Osteoblast (primary cell): Measurements from ENCODE around the gene FBF1. TPM values are rescaled to one million over a fixed set of nuclear protein-coding genes. Genes with fewer than 3 reads are reported as not detected.
"Not testable (repeated sequence)": the region's sequence is repeated elsewhere in the genome, so short reads cannot be mapped to it uniquely, and the experiment has no call there.

Source experiments
- DNase-seq: peaks from one replicate; pipeline ENCODE4 v3.0.0; 2011; ENCODE audit warnings: low spot score, mixed read lengths; ENCODE audit not compliant: insufficient read length; ENCODE audit errors: missing footprints
- H2AFZ ChIP-seq: 2 replicates; pipeline ENCODE4 v1.6.0; 2011; ENCODE audit warnings: mild to moderate bottlenecking, low read length
- H3K27ac ChIP-seq: 2 replicates; pipeline ENCODE4 v1.5.1; 2011; ENCODE audit warnings: mild to moderate bottlenecking, low read depth, low read length, moderate library complexity
- H3K27me3 ChIP-seq: 2 replicates; pipeline ENCODE4 v1.6.0; 2012; ENCODE audit warnings: mild to moderate bottlenecking, control low read depth, inconsistent platforms, low read length, moderate library complexity; ENCODE audit not compliant: insufficient read depth
- H3K36me3 ChIP-seq: 2 replicates; pipeline ENCODE4 v1.5.1; 2011; ENCODE audit warnings: mild to moderate bottlenecking, low read length, control low read depth, moderate library complexity; ENCODE audit not compliant: insufficient read depth
- H3K4me1 ChIP-seq: 2 replicates; pipeline ENCODE4 v1.5.1; 2011; ENCODE audit warnings: mild to moderate bottlenecking, low read length, control low read depth, moderate library complexity; ENCODE audit not compliant: insufficient read depth
- H3K4me2 ChIP-seq: 2 replicates; pipeline ENCODE4 v1.6.0; 2011; ENCODE audit warnings: mild to moderate bottlenecking, low read length; ENCODE audit not compliant: insufficient read depth
- H3K4me3 ChIP-seq: fragments of 200-600 bp; sonication (generic); 3 replicates; pipeline ENCODE4 v1.5.1; 2012; ENCODE audit warnings: mild to moderate bottlenecking, low read length, inconsistent platforms; ENCODE audit not compliant: insufficient read depth
- H3K79me2 ChIP-seq: 2 replicates; pipeline ENCODE4 v1.6.0; 2012; ENCODE audit warnings: mild to moderate bottlenecking, low read length, control low read depth, inconsistent platforms; ENCODE audit not compliant: insufficient read depth
- H3K9me3 ChIP-seq: 2 replicates; pipeline ENCODE4 v1.5.1; 2011; ENCODE audit warnings: low read depth, low read length, control low read depth
- H4K20me1 ChIP-seq: 2 replicates; pipeline ENCODE4 v1.6.0; 2012; ENCODE audit warnings: mild to moderate bottlenecking, low read length, control low read depth; ENCODE audit not compliant: insufficient read depth
- CTCF ChIP-seq: IDR thresholded peaks from 2 replicates; pipeline ENCODE4 v1.5.1; 2011; ENCODE audit warnings: mild to moderate bottlenecking, low read depth, low read length, moderate library complexity; ENCODE audit errors: extremely low read depth
- total RNA-seq: library from RNA; depleted of rRNA; stranded (reverse); fragments of >200 nt; gene quantifications from 2 replicates; pipeline ENCODE4 v1.2.3, GENCODE V29; 2012

The FBF1 gene
- total RNA-seq, 1 donor = 14.1 TPM

- Histone ChIP-seq H3K27ac (peak overlapping the region; percentile 90), H3K4me2 (peak overlapping the region; percentile 94), H3K36me3 (no peaks in the 10 kb centered on the region), H2AFZ (peak overlapping the region; percentile 95), H3K27me3 (no peaks in the 10 kb centered on the region), H3K9me3 (no peaks in the 10 kb centered on the region), H3K79me2 (peaks cover 59% of the 10 kb centered on the region), H3K4me3 (peak overlapping the region; percentile 90), H4K20me1 (no peaks in the 10 kb centered on the region), H3K4me1 (peaks cover 24% of the 10 kb centered on the region)
- DNase-seq = peak; percentile 86
- TF ChIP-seq CTCF = no peak
Measured at GRCh38 chr17:75979705-75980187, 38.9 kb upstream of the FBF1 start.

GRCh38 chr17:75978938-75979704, 38.3 kb upstream of the FBF1 start, which contains the start of the genes ACOX1 and TEN1:
TSS of gene ACOX1 (minus strand) at chr17:75979166. CDS start at chr17:75979073, 93 bp downstream.
TSS of gene TEN1 (plus strand) at chr17:75979240. CDS start at chr17:75986193, 6,953 bp downstream.
- peaks cover 60% of the 10 kb centered on the region for H3K79me2 ChIP-seq
- TF ChIP-seq CTCF = peak; percentile 6
- no peaks in the 10 kb centered on the region for H3K9me3 ChIP-seq
- peak within 1 kb of the TSS; percentile 90 for H3K4me3 ChIP-seq
- no peaks in the 10 kb centered on the region for H3K36me3 ChIP-seq
- peaks cover 24% of the 10 kb centered on the region for H3K4me1 ChIP-seq
- H4K20me1 ChIP-seq = no peaks in the 10 kb centered on the region
- peak; percentile 95 for DNase-seq
- H3K4me2 ChIP-seq = peak within 1 kb of the TSS; percentile 94
- peak within 1 kb of the TSS; percentile 90 for H3K27ac ChIP-seq
- peak within 1 kb of the TSS; percentile 95 for H2AFZ ChIP-seq
- no peaks in the 10 kb centered on the region for H3K27me3 ChIP-seq

- Histone ChIP-seq H3K9me3 (no peaks in the 10 kb centered on the region), H3K36me3 (peaks cover 7% of the 10 kb centered on the region), H3K4me2 (peak overlapping the region; percentile 49), H3K79me2 (peaks cover 66% of the 10 kb centered on the region), H2AFZ (no peak overlapping the region), H3K27ac (no peak overlapping the region), H4K20me1 (no peaks in the 10 kb centered on the region), H3K27me3 (no peaks in the 10 kb centered on the region), H3K4me3 (peak overlapping the region; percentile 14), H3K4me1 (peaks cover 9% of the 10 kb centered on the region)
- TF ChIP-seq CTCF = no peak
- DNase-seq = no peak
Measured at GRCh38 chr17:75976175-75976848, 35.5 kb upstream of the FBF1 start.

- Histone ChIP-seq H4K20me1 (peaks cover under 1% of the 10 kb centered on the region), H3K36me3 (peaks cover 9% of the 10 kb centered on the region), H3K79me2 (peaks cover 68% of the 10 kb centered on the region), H3K9me3 (no peaks in the 10 kb centered on the region), H2AFZ (no peak overlapping the region), H3K27ac (no peak overlapping the region), H3K4me1 (peaks cover 9% of the 10 kb centered on the region), H3K4me2 (no peak overlapping the region), H3K4me3 (no peak overlapping the region), H3K27me3 (no peaks in the 10 kb centered on the region)
- no peak for TF ChIP-seq CTCF
- DNase-seq = peak; percentile 77
Measured at GRCh38 chr17:75975757-75976174, 34.9 kb upstream of the FBF1 start.

GRCh38 chr17:75975187-75975586, 34.3 kb upstream of the FBF1 start:
- H3K27ac ChIP-seq, H4K20me1 ChIP-seq, DNase-seq, H3K9me3 ChIP-seq, H3K4me1 ChIP-seq, H3K27me3 ChIP-seq, H3K4me3 ChIP-seq, H2AFZ ChIP-seq, H3K4me2 ChIP-seq: not testable (repeated sequence)
- peaks cover 14% of the 10 kb centered on the region for H3K36me3 ChIP-seq
- peaks cover 69% of the 10 kb centered on the region for H3K79me2 ChIP-seq
